Left kidney (tissue), 2 donors: Measurements from ENCODE around the gene GRK1. TPM values are rescaled to one million over a fixed set of nuclear protein-coding genes. Genes with fewer than 3 reads are reported as not detected.

ENCODE experiments used
- DNase-seq: peaks from one replicate; pipeline ENCODE4 v3.0.0-alpha.2; 2013
- polyA plus RNA-seq: library from polyadenylated mRNA; unstranded; fragments of 120-200 nt; gene quantifications from one replicate; pipeline ENCODE4 v1.2.1, GENCODE V29; 2013; ENCODE audit not compliant: insufficient read length

The GRK1 gene
- polyA plus RNA-seq, 1 donor = 0.07 TPM

GRCh38 chr13:113775451-113776145 is 108.6 kb downstream of the GRK1 start:
- no peak for DNase-seq

DNA sequence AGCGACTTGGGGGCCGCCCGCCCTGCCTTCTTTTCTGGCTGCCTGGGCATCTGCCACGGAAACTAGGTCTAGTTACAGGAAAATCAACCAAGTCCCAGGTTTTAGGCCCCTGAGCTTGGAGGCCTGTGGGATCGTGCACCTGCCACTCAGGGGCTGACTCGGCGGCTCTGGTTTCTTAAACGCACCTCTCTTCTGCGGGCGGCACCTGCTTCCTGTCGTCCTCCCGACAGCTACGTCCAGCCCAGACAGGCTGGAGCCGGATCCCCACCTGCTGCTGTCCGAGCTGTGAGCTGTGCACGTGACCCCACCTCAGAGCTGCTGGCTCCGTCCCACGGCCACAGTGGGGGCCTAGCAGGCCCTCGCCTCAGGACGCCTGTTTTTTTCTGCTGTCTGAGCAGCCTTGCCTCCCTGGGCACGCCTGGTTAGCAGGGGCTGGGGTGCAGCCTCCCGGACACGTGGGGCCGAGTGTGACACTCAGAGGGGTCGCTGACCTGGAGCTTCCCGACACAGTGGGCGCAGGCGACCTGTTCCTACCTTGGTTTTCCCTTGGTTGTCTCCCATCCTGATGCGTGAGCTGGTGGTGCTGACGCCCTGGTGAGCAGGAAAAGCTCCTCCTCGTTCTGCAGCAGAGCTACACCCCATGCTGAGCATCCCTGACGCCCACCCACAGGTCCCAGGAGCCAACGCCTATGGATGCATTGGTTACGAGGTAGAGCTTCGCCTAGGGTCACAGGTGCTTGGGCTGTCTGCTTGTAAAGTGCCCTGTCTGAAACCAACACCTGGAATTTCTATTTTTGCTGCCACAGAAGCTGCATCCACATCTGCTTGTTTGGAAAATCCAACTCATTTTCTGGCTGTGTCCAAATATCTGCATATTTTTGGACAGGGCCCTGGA is 109.5 kb downstream of the GRK1 start:
- DNase-seq = no peak

DNA sequence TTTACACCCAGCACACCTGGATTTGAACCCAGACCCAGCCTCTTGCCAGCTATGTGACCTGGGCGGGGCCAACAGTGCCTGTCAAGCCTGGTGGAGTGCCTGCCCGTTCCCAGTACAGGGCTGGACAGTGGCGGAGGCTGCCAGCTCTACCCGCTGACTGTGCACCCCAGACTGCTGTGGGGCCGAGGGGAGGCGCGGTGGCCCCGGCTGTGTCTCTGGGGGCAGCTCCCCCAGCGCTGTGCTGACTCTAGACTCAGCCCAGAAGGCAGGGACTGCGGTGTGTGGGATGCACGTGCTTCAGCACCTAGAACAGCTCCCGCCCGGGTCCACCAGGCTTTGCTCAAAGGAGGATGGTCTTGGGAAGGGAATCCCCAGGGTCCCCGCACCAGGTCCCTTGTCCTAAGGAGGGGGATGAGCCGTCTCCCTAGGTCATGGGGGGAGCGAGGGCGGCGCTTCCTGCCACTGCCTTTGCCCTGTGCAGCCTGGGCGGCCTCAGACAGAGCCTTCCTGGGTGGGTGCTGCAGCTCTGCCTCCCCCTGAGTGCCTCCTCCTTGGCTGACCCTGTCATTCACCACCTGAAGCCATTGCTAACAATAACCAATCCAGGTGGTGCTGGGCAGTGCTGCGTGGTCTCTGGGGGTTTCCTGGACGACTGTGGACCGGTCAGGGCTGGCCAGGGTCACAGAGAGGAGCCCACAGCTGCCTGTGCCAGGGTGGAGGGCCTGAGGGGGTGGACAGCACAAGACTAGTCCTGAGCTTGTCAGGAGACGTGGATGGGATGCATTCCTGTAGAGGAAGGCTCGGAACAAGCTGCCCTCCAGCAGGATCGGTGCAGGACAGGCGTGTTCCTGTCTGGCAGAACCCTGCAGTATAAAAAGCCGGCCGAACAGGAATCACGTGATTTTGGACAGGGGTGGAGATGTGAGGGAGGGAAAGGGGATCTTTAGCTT is 110.6 kb downstream of the GRK1 start:
- peak; percentile 61 for DNase-seq

GRCh38 chr13:113781571-113781970 is 114.6 kb downstream of the GRK1 start:
- no peak for DNase-seq

DNA sequence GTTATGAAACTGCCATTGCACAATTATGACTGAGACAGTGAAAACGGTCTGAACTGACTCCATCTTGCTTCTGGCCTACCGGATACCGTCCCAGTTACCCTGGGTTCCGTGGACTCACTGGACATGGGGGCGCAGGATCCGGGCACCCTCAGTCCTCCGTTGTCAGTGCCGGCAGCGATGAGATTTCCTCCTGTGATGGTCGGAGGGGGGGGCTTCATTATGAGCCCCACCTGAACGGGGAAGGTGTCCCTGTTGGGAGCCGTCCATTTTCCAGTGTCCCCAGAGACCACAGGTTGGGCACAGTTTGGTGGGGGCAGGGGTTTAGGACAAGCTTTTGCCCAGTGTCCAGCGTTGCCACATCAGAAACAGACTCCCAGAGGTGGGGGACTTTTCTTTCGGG is 115.5 kb downstream of the GRK1 start:
- DNase-seq = no peak

DNA sequence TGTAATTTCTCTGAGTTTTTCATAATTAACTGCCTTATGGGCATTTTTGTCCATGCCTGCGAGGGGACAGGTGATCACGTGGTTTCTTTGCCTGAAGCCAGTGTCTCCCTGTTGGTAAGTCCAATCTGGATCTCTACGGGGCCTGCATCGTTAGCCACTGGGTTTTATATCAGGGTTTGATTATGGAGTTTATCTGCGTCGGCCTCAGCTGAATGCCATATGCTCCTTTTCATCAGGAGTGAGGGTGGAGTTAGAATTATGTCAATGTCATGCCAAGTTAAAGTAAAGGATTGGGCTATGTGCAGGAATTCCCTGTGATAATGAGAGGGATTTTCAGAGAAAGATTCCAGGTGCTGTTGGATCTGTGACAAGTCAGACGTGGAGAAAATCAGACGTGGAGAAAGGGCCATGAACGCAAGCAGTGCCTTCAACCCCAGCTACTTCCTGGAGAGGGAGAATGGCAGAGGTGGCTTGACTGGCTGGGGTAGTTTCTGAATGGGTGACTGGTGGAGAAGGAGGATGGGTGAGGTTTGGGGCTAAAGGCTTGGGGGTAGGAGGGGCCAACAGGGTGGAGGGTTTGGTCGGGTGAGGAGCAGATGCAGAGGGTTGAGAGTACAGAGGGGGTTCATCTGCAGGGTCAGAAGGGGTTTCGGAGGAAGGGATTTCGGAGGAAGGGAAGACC is 116.3 kb downstream of the GRK1 start:
- DNase-seq = no peak

- DNase-seq = no peak
Observed at GRCh38 chr13:113783966-113784644, 117.1 kb downstream of the GRK1 start.

DNA sequence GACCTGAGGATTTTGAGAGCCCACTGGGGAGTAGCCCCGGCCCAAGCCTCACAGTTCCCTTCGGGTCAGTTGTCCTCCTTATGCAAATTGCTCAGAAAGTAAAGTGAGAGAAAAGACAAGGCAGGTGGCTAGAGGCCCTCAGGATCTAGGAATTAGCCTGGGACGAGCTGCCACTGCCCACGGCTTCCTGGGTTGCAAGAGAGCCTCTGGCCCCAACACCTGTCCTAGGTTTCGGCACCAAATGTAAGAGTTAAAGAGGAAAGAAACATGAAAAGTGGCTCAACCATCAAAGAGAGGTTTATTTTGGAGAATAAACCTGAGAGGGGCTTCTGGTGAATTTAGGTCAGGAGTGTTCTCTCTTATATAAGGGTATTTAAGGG is 117.6 kb downstream of the GRK1 start:
- no peak for DNase-seq

DNA sequence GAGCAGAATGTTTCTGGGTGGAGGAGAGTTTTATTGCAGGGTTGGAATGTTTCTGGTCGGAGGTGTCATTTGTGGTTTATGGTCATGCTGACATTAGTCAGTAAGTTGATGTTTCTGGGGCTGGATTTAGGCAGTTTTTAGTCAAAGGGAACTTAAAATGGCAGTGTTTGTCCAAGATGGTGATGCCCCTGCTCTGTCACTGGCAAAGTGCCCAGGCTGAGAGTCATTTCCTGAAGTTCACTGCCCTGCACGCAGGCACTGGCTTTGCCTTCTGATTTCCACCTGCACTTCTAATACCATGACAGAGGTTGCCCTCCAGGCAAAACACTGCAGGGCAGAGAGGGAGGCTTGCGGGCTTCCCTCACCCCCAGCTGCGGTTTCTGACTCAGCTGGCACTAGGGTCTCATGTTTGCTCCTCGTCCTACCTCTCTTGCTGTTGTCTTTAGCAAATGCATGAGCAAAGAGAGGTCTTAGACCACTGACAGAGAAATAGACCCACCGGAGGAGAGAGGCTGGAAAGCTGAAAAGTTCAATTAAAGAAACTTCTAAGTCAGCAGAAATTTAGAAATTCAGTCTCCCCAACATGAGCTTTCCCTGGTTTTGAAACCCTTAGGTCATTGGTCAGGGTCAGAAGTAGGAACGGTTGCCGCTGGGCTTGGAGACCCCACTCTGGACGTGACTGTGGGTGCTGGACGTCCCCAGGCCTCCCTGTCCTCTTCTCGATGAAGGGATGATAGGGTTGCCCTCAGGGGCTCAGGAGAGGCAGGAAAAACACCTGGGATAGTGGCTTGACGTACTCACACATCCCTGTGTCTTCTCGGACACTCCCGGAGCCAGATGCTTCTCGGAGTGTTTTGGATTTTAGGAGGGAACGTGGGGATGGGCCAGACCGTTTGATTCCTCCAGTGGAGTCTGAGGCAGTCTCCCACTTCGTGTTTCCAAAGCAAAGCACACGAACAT is 118.3 kb downstream of the GRK1 start:
- no peak for DNase-seq

DNA sequence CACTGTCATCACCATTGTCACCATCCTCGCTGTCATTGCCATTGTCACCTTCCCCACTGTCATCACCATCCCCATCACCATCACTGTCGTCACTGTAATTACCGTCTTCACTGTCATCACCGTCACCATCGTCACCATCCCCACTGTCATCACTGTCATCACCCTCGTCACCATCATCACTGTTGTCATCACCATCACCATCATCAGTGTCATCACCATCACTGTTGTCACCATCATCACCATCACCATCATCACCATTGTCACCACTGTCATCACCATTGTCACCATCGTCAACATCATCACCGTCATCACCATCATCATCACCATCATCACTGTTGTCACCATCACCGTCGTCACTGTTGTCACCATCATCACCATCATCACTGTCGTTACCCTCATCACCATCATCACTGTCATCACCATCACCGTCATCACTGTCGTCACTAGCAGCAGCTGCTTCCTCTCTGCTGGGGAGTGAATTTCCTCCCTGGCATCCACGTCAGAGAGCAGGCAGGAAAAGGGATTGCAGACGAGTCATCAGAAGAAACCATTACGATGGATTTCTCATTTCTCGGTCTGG is 119.3 kb downstream of the GRK1 start:
- no peak for DNase-seq

Other genes with a start within 250 kb of the GRK1 start
- 5.2 TPM for gene ADPRHL1, start 213.7 kb upstream of the GRK1 start, polyA plus RNA-seq
- gene DCUN1D2, start 176.5 kb upstream of the GRK1 start, polyA plus RNA-seq = 38.3 TPM
- 92.8 TPM for gene TFDP1, start 82.5 kb upstream of the GRK1 start, polyA plus RNA-seq
- 0.33 TPM for gene ATP4B, start 9.0 kb upstream of the GRK1 start, polyA plus RNA-seq
- 5.4 TPM for gene TMEM255B, start 92.0 kb downstream of the GRK1 start, polyA plus RNA-seq
- gene GAS6, start 196.9 kb downstream of the GRK1 start, polyA plus RNA-seq = 17.4 TPM